OCI-LY3 (cell line): ENCODE measurements around the gene JMJD6.

Source experiments
- EZH2phosphoT487 ChIP-seq: fragments of 200-600 bp; shearing (Covaris generic); IDR thresholded peaks from 2 replicates; pipeline ENCODE4 v1.6.1; 2018; ENCODE audit warnings: antibody characterized with exemption, mixed run types, low read depth
- TF ChIP-seq, protein P1 (sequence below): fragments of 200-600, 300-600 bp; sonication (generic); IDR thresholded peaks from 2 replicates; pipeline ENCODE4 v1.5.1; 2014; ENCODE audit warnings: antibody characterized with exemption, low read length, low read depth

DNA sequence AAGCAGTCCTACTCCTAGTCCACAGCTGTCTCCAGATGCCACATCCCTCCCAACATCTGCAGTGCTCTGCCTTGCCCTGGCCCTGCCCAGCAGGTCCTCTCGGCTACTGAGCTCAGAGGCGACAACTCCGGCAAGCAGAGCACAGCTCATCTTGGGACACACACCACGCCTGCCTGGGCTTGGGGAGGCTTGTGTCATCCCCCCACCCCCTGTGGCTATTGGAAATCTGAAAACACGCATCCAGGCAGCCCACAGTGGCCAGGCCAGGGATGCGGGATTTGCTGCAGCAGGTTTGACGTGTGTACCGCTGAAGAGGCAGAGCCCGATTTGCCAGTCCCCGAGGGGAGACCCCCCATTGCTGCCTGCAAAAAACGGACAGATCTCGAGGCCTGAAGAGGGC is 41.0 kb downstream of the JMJD6 start:
- TF ChIP-seq, protein P1, sequence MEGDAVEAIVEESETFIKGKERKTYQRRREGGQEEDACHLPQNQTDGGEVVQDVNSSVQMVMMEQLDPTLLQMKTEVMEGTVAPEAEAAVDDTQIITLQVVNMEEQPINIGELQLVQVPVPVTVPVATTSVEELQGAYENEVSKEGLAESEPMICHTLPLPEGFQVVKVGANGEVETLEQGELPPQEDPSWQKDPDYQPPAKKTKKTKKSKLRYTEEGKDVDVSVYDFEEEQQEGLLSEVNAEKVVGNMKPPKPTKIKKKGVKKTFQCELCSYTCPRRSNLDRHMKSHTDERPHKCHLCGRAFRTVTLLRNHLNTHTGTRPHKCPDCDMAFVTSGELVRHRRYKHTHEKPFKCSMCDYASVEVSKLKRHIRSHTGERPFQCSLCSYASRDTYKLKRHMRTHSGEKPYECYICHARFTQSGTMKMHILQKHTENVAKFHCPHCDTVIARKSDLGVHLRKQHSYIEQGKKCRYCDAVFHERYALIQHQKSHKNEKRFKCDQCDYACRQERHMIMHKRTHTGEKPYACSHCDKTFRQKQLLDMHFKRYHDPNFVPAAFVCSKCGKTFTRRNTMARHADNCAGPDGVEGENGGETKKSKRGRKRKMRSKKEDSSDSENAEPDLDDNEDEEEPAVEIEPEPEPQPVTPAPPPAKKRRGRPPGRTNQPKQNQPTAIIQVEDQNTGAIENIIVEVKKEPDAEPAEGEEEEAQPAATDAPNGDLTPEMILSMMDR, result no peak
- no peak for TF ChIP-seq EZH2phosphoT487
